Mammary epithelial cell (primary cell): ENCODE data around the gene CREBBP.

Source experiments
- CTCF ChIP-seq, 2 donors: IDR thresholded peaks in 1 of 2; conservative IDR thresholded peaks in 1 of 2; 2 replicates each; pipeline ENCODE4 v1.5.1; 2011 to 2012; ENCODE audit warnings: inconsistent platforms in 2 of 2, low read length in 2 of 2, mild to moderate bottlenecking in 2 of 2, control low read depth in 1 of 2, low read depth in 1 of 2; ENCODE audit not compliant: insufficient read depth in 1 of 2; ENCODE audit errors: extremely low read depth in 1 of 2
- EZH2 ChIP-seq: IDR thresholded peaks from 2 replicates; pipeline ENCODE4 v1.6.1; 2012; ENCODE audit warnings: low read length, inconsistent platforms, borderline replicate concordance

- TF ChIP-seq EZH2 (no peak), CTCF (conservative IDR thresholded peaks at IDR 0.05 in 1 of 2, IDR thresholded peaks at IDR 0.05 in 1 of 2; ENCODE audit: extremely low read depth in 1 of 2, insufficient read depth in 1 of 2, low read depth in 1 of 2, low read length in 2 of 2) (no peak)
Measured at GRCh38 chr16:3755249-3755648, 125.3 kb downstream of the CREBBP start.
